Measurements from ENCODE around the gene MMP7.

DNA sequence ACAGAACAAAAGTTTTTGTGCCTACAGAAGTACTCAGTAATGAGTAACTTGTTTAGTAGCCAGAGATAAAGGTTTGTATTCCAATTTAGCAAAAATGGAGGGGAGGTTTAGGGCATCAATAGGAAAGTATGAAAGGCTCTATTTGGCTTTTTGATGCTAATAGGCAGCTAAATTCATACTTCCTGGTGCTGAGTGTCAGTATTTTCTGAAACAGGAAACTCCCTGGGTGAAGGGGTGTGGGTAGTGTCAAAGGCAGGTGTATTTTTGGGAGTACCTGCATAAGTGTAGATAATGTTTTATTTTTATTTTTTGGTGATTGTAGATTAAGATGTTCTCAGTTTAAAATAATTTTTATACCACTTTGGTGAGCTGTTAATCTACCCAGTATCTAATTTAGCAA is 29.3 kb upstream of the MMP7 start:
- TF ChIP-seq, protein P1, sequence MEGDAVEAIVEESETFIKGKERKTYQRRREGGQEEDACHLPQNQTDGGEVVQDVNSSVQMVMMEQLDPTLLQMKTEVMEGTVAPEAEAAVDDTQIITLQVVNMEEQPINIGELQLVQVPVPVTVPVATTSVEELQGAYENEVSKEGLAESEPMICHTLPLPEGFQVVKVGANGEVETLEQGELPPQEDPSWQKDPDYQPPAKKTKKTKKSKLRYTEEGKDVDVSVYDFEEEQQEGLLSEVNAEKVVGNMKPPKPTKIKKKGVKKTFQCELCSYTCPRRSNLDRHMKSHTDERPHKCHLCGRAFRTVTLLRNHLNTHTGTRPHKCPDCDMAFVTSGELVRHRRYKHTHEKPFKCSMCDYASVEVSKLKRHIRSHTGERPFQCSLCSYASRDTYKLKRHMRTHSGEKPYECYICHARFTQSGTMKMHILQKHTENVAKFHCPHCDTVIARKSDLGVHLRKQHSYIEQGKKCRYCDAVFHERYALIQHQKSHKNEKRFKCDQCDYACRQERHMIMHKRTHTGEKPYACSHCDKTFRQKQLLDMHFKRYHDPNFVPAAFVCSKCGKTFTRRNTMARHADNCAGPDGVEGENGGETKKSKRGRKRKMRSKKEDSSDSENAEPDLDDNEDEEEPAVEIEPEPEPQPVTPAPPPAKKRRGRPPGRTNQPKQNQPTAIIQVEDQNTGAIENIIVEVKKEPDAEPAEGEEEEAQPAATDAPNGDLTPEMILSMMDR (IDR thresholded peaks at IDR 0.05), result no peak
- no peak for TF ChIP-seq EZH2 (IDR thresholded peaks at IDR 0.05; ENCODE audit: borderline replicate concordance, insufficient read depth, low read depth, low read length, poor library complexity, severe bottlenecking)
